Activated T-cell treated with anti-CD3 and anti-CD28 coated beads for 48 hours (primary cell): Measurements from ENCODE around the gene THSD7A.

Experiments used
- DNase-seq: peaks from one replicate; pipeline ENCODE4 v3.0.0-alpha.2; 2020; ENCODE audit warnings: low read depth

The THSD7A gene

DNA sequence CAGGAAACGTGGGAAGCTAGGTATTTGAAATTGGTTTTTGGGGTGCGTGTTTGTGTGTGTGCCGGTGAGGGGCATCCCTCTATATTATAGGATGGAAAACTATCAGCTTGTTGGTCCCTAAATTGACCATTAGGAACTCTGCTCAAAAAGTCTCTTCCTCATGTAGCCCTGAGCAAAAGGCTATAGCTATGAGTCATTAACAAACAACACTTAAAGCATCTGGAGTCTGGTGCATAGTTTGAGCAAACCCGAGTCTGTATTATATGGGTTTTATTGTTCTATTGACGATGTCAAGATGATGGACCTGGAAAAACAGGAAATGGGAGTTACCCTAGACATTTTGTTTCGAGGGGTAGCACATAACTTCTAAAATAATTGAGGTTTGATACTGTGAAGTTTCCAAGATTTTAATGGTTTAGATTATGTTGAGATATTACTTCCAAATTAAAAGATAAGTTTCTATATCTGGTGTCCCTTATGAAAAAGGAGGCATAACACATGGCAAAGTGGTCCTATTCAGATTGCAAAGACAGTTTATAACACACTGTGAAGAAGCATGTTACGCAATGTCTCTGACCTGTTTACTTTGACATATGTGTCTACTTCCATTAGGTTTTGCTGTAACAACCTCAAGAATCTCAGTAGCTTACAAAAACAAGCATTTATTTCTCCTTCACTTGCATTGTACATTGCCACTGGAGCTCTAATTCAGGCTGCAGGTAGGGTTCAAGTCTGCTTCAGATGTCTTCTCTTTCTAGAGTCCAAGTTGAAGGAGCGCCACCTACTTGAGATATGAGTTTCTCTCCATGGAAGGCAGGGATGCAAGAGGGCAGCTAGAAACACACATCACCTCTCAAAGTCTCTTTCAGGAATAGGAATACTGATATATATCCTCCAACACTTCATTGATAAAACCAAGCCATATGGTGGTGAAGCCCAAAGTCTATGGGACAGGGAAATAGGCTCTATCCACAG is 500.6 kb downstream of the THSD7A start:
- no peak for DNase-seq

DNA sequence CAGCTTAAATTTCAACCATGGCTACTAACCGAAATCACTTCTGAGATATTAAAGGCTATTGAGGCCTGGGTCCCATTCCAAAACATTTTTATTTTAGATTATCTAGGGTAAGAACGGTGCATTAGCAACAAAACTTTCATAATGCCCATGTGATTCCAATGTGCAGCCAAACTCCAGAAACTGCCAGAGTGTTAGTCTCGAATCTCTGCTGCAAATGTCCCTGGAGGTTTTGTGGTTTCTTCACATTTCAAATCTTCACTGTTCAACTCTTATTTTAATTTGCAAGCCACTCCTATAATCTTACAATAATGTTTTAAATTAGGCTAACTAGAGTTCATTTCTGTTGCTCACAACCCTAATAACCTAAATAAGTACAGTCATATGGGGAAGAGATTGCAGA is 501.3 kb downstream of the THSD7A start:
- no peak for DNase-seq

GRCh38 chr7:11330208-11330607 is 501.8 kb downstream of the THSD7A start:
- no peak for DNase-seq

DNA sequence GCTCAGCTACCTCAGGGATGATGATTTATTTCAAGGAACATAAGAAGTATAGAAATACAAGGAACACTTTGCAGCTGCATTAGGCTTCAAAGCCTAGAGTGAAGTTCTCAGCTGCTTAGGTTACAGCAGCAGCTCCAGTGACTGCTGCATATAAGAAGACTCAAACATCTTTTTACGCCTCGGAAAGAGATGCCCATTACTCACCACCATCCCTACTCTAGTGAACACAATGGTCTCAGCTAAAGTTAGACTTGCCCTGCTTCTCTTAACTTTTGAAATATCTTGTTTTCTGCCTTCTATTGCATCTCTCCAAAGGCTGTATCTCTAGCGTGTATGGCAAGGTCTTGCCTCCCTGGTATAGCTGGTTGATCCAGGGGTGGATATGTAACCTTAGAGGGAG is 502.4 kb downstream of the THSD7A start:
- DNase-seq: no peak

GRCh38 chr7:11328309-11328708 is 503.7 kb downstream of the THSD7A start:
- DNase-seq: no peak

DNA sequence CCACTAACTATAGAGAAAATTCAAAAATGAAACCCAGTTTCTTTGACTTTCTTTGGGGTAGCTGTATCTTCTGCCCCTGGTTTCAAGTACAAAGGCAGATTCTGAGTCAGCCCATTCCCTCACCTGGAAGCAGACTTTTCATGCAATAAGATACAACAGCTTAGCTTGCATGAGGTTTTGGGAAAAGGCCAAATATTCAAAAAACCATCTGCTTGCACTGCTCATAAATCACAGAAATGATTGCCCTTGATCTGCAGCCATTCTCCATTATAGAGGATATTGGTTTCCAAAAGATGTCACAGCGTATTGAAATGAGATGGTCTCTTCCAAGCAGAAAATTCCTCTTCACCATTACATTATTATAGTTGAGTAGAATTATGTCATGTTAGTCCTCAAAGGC is 504.4 kb downstream of the THSD7A start:
- no peak for DNase-seq
